ENCODE measurements around the gene KCNH8. TPM values are rescaled to one million over a fixed set of nuclear protein-coding genes. Genes with fewer than 3 reads are reported as not detected.

KCNH8 gene
- total RNA-seq, 1 experiment from 2014 or later = 3.7 TPM

DNA sequence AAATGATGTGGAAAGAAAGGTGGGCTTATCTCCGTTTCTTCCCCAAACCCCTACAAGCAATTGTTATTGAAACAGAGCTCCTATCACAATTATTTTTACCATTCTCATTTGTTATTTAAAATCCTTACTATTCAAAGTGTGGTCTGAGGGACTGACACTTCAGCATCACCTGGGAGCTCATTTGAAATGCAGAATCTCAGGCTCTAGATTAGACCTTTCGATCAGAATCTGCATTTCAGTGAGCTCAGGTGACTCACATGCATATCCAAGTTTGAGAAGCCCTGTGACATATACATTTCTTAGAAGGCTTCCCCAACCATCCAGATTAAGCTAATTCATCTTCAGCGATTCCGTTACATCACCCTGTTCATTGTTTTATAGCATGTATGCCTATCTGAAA, 145.0 kb downstream of the KCNH8 start:
- Histone ChIP-seq H2BK12ac (ENCODE audit: insufficient read length, low read depth, low read length) (no peak overlapping the region), H3K23ac (ENCODE audit: insufficient read length, low read depth, low read length) (no peak overlapping the region), H4K8ac (replicated peaks; ENCODE audit: insufficient read length, low read depth, low read length) (no peak overlapping the region), H2BK20ac (ENCODE audit: low read depth, low read length, poor library complexity, severe bottlenecking) (no peak overlapping the region), H3K79me1 (ENCODE audit: insufficient read depth, low read depth, low read length, poor library complexity, severe bottlenecking) (no peaks in the 10 kb centered on the region), H3K23me2 (ENCODE audit: insufficient read length, low read depth, low read length, poor library complexity, severe bottlenecking) (no peaks in the 10 kb centered on the region), H3K27me3 (ENCODE audit: insufficient read depth, low read length) (no peaks in the 10 kb centered on the region), H3K9ac (ENCODE audit: extremely low read depth, insufficient read length, low read length) (no peak overlapping the region), H3K27ac (ENCODE audit: insufficient read length, low read depth, low read length) (peak overlapping the region; percentile 9), H3K4me1 (ENCODE audit: insufficient read depth, low read length) (peaks cover 4% of the 10 kb centered on the region; the same call in 1 of the 2 replicates), H2AK5ac (ENCODE audit: insufficient read length, low read length) (no peak overlapping the region), H2BK5ac (ENCODE audit: insufficient read length, low read length) (no peak overlapping the region), H4K5ac (ENCODE audit: insufficient read length, low read depth, low read length) (no peak overlapping the region), H3K4ac (ENCODE audit: low read depth, low read length) (no peak overlapping the region), H4K91ac (ENCODE audit: insufficient read length, low read depth, low read length) (no peak overlapping the region), H3K14ac (ENCODE audit: insufficient read depth, low read length) (no peak overlapping the region), H4K20me1 (ENCODE audit: control insufficient read depth, insufficient read depth, insufficient read length) (no peaks in the 10 kb centered on the region), H2BK15ac (ENCODE audit: low read depth, low read length) (no peak overlapping the region), H3K4me2 (ENCODE audit: insufficient read depth, insufficient read length, low read length) (peak overlapping the region; percentile 8), H3K79me2 (ENCODE audit: insufficient read depth, low read length) (no peaks in the 10 kb centered on the region), H3K18ac (ENCODE audit: insufficient read length, low read depth, low read length) (no peak overlapping the region), H2BK120ac (ENCODE audit: low read depth, low read length, poor library complexity, severe bottlenecking) (no peak overlapping the region), H3K9me3 (ENCODE audit: control insufficient read depth, low read depth, low read length) (no peaks in the 10 kb centered on the region), H3K56ac (ENCODE audit: insufficient read length, low read depth, low read length) (no peak overlapping the region), H3T11ph (ENCODE audit: low read length) (no peak overlapping the region), H2AFZ (ENCODE audit: low read length) (no peak overlapping the region)
- Mint-ChIP-seq H3K4me3 (no peak overlapping the region), H3K27ac (peak overlapping the region in 1 of 3 experiments; percentile 86; a peak in 2 of 7 replicates), H3K4me1 (peaks cover 36 to 38% of the 10 kb centered on the region in 2 experiments), H3K9me3 (peaks cover 0 to 4% of the 10 kb centered on the region in 2 experiments; a peak in 1 of 5 replicates), H3K27me3 (ENCODE audit: low read depth) (no peaks in the 10 kb centered on the region), H3K36me3 (ENCODE audit: insufficient read depth in 1 of 3, low read depth in 3 of 3) (peaks cover 0 to 5% (median 3%) of the 10 kb centered on the region in 3 experiments; a peak in 2 of 7 replicates)
- TF ChIP-seq, protein P1, sequence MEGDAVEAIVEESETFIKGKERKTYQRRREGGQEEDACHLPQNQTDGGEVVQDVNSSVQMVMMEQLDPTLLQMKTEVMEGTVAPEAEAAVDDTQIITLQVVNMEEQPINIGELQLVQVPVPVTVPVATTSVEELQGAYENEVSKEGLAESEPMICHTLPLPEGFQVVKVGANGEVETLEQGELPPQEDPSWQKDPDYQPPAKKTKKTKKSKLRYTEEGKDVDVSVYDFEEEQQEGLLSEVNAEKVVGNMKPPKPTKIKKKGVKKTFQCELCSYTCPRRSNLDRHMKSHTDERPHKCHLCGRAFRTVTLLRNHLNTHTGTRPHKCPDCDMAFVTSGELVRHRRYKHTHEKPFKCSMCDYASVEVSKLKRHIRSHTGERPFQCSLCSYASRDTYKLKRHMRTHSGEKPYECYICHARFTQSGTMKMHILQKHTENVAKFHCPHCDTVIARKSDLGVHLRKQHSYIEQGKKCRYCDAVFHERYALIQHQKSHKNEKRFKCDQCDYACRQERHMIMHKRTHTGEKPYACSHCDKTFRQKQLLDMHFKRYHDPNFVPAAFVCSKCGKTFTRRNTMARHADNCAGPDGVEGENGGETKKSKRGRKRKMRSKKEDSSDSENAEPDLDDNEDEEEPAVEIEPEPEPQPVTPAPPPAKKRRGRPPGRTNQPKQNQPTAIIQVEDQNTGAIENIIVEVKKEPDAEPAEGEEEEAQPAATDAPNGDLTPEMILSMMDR (conservative IDR thresholded peaks at IDR 0.05) = no peak; the same call in 2 of the 3 replicates
- no peak for DNase-seq
- WGBS (ENCODE audit: extremely low coverage, insufficient read length, low lambda C conversion rate) = no CpG with 5 or more reads among the region's 4 CpGs
